ENCODE data around the gene TGFBR3.

Gene TGFBR3

GRCh38 chr1:91803847-91804545 is 82.0 kb downstream of the TGFBR3 start:
- no peak for TF ChIP-seq POLR2A (IDR thresholded peaks at IDR 0.05; ENCODE audit: low read depth, low read length)
- no peak for TF ChIP-seq TAF1 (IDR thresholded peaks at IDR 0.05; ENCODE audit: borderline replicate concordance, low read depth, low read length)
- TF ChIP-seq POLR2AphosphoS5 (IDR thresholded peaks at IDR 0.05; ENCODE audit: low read depth, low read length): peak; percentile 75
- FAIRE-seq: peak; percentile 98
- DNase-seq (ENCODE audit: insufficient read length): peak; percentile 41

DNA sequence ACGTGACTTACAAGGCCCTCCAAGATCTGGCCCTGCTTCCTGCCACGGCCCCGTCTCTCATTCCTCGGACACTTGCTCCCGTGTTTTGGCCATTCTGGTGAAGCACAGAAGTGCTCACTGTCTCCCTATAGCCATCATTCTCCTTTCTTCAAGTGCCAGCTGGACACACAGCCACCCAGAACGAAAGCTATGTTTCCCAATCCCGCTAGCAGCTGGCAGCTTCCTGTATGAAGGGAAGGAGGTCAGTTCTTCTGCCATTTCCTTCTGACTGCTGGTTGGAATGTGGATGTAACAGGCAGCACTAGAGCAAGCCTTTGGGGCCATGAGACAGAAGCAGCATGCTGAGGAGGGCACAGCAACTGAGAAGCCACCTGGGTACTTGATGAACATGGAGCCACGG is 82.8 kb downstream of the TGFBR3 start:
- FAIRE-seq: no peak
- no peak for DNase-seq (ENCODE audit: insufficient read length)
- TF ChIP-seq POLR2AphosphoS5 (IDR thresholded peaks at IDR 0.05; ENCODE audit: low read depth, low read length) (no peak), TAF1 (IDR thresholded peaks at IDR 0.05; ENCODE audit: borderline replicate concordance, low read depth, low read length) (no peak), POLR2A (IDR thresholded peaks at IDR 0.05; ENCODE audit: low read depth, low read length) (no peak)

DNA sequence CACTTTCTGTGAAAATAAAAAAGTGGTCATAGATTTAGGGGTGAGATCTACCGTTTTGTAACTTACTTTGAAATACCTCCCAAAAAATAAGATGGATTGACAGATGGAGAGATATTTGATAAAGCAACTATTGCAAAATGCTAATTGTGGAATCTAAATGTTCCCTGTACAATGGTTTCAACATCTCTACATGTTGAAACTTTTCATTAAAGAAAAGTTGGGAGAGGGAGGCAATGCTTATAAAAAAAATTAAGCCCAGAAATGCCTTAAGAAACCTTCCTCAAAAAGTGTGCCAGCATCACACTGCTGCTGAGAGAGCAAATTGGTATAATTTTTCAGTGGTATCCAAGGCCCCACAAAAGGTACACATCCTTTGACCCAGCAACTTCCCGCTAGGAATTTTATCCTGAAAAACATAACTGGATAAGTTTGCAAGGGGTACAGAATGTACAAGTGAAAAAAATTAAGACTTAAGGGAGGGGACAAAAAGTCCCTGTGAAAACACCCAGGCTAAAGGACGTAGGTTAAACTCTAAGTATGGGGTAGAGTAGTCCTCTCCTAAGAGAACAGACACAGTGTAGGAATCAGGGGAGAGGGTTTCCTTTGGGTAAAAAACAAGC is 84.3 kb downstream of the TGFBR3 start:
- no peak for TF ChIP-seq TAF1 (IDR thresholded peaks at IDR 0.05; ENCODE audit: borderline replicate concordance, low read depth, low read length)
- DNase-seq (ENCODE audit: insufficient read length) (no peak), FAIRE-seq (no peak)

DNA sequence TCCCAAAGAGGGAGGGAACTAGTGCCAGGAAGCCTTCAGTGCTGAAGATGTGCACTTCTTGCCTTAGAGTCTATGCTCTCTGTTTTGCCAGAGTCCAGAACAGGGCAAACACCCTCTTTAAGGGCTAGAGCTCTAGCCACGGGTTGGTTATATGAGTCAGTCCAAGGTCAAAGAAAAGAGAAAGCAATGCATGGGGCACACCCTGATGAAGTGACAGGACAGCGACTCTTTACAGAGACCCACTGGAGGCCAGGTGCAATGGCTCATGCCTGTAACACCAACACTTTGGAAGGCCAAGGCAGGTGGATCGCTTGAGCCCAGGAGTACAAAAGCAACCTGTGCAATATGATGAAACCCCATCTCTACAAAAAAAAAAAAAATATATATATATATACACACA is 86.1 kb downstream of the TGFBR3 start:
- no peak for DNase-seq (ENCODE audit: insufficient read length)
- no peak for FAIRE-seq
- TF ChIP-seq POLR2A (IDR thresholded peaks at IDR 0.05; ENCODE audit: low read depth, low read length): no peak
- no peak for TF ChIP-seq POLR2AphosphoS5 (IDR thresholded peaks at IDR 0.05; ENCODE audit: low read depth, low read length)
- TF ChIP-seq TAF1 (IDR thresholded peaks at IDR 0.05; ENCODE audit: borderline replicate concordance, low read depth, low read length): no peak

- DNase-seq (ENCODE audit: insufficient read length) (no peak), FAIRE-seq (no peak)
- TF ChIP-seq POLR2AphosphoS5 (IDR thresholded peaks at IDR 0.05; ENCODE audit: low read depth, low read length) (no peak), POLR2A (IDR thresholded peaks at IDR 0.05; ENCODE audit: low read depth, low read length) (no peak), TAF1 (IDR thresholded peaks at IDR 0.05; ENCODE audit: borderline replicate concordance, low read depth, low read length) (no peak)
Observed at GRCh38 chr1:91799159-91799558, 86.8 kb downstream of the TGFBR3 start.

DNA sequence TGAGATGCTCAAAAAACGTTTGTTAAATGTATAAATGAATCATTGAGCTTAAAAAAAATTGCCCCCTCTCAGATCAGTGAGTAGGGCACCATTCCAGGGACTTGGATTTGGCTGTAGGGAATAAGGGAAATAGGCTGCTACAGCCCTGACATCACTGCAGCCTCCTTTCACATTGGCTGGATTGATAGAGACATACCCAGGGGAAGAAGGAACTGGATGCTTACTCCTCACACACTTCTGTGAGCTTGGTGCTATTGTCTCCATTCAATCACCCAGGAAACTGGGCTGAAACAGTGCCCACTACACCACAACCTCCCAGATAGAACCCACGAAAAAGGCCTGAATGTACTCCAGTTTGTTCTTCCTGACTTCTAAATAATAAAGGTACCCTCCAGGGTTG is 87.2 kb downstream of the TGFBR3 start:
- DNase-seq (ENCODE audit: insufficient read length) (no peak), FAIRE-seq (no peak)
- TF ChIP-seq TAF1 (IDR thresholded peaks at IDR 0.05; ENCODE audit: borderline replicate concordance, low read depth, low read length) (no peak), POLR2A (IDR thresholded peaks at IDR 0.05; ENCODE audit: low read depth, low read length) (no peak), POLR2AphosphoS5 (IDR thresholded peaks at IDR 0.05; ENCODE audit: low read depth, low read length) (no peak)

GRCh38 chr1:91798241-91798648 is 87.7 kb downstream of the TGFBR3 start:
- TF ChIP-seq POLR2AphosphoS5 (IDR thresholded peaks at IDR 0.05; ENCODE audit: low read depth, low read length): no peak
- no peak for TF ChIP-seq TAF1 (IDR thresholded peaks at IDR 0.05; ENCODE audit: borderline replicate concordance, low read depth, low read length)
- no peak for TF ChIP-seq POLR2A (IDR thresholded peaks at IDR 0.05; ENCODE audit: low read depth, low read length)
- no peak for FAIRE-seq
- no peak for DNase-seq (ENCODE audit: insufficient read length)

- DNase-seq (ENCODE audit: insufficient read length) (no peak), FAIRE-seq (no peak)
- TF ChIP-seq POLR2AphosphoS5 (IDR thresholded peaks at IDR 0.05; ENCODE audit: low read depth, low read length) (no peak), TAF1 (IDR thresholded peaks at IDR 0.05; ENCODE audit: borderline replicate concordance, low read depth, low read length) (no peak)
Observed at GRCh38 chr1:91797164-91797563, 88.8 kb downstream of the TGFBR3 start.

DNA sequence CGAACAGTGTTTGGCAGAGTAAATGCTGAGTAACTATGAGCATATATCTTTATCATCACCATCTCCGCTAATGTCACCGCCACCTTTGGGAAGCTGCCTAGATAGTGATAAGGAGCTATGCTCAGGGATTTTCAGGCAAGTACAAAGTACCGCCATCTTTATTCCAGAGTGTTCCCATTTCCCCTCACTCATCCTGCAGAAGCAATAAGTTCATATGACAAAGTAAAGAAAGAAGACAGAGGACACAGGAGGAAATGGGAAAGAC is 89.6 kb downstream of the TGFBR3 start:
- DNase-seq (ENCODE audit: insufficient read length) (no peak), FAIRE-seq (no peak)
- TF ChIP-seq POLR2A (IDR thresholded peaks at IDR 0.05; ENCODE audit: low read depth, low read length) (no peak), TAF1 (IDR thresholded peaks at IDR 0.05; ENCODE audit: borderline replicate concordance, low read depth, low read length) (no peak), POLR2AphosphoS5 (IDR thresholded peaks at IDR 0.05; ENCODE audit: low read depth, low read length) (no peak)

GRCh38 chr1:91795591-91796389 is 90.2 kb downstream of the TGFBR3 start:
- FAIRE-seq (no peak), DNase-seq (ENCODE audit: insufficient read length) (no peak)
- TF ChIP-seq TAF1 (IDR thresholded peaks at IDR 0.05; ENCODE audit: borderline replicate concordance, low read depth, low read length): no peak
- TF ChIP-seq POLR2AphosphoS5 (IDR thresholded peaks at IDR 0.05; ENCODE audit: low read depth, low read length): no peak
- TF ChIP-seq POLR2A (IDR thresholded peaks at IDR 0.05; ENCODE audit: low read depth, low read length): no peak

DNA sequence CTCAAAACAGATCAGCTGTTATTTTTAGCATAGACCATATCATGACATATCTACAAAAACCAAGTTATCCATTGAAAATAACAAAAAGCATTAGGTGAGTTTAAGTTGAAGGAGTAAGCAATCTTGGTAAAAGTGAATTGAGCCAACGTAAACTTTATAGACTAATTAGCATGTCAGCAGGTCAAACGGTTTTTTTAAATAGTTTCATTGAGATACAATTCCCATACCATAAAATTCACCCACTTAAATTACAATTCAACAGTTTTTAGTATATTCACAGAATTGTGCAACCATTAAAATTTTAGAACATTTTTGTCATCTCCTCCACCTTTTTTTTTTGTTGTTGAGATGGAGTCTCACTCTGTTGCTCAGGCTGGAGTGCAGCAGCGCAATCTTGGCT is 92.1 kb downstream of the TGFBR3 start:
- FAIRE-seq: no peak
- no peak for DNase-seq (ENCODE audit: insufficient read length)
- TF ChIP-seq POLR2AphosphoS5 (IDR thresholded peaks at IDR 0.05; ENCODE audit: low read depth, low read length) (no peak), POLR2A (IDR thresholded peaks at IDR 0.05; ENCODE audit: low read depth, low read length) (no peak), TAF1 (IDR thresholded peaks at IDR 0.05; ENCODE audit: borderline replicate concordance, low read depth, low read length) (no peak)

GRCh38 chr1:91793189-91793588 is 92.8 kb downstream of the TGFBR3 start:
- no peak for FAIRE-seq
- TF ChIP-seq TAF1 (IDR thresholded peaks at IDR 0.05; ENCODE audit: borderline replicate concordance, low read depth, low read length) (no peak), POLR2A (IDR thresholded peaks at IDR 0.05; ENCODE audit: low read depth, low read length) (no peak), POLR2AphosphoS5 (IDR thresholded peaks at IDR 0.05; ENCODE audit: low read depth, low read length) (no peak)
- no peak for DNase-seq (ENCODE audit: insufficient read length)
